ENCODE measurements around the gene JDP2.

DNA sequence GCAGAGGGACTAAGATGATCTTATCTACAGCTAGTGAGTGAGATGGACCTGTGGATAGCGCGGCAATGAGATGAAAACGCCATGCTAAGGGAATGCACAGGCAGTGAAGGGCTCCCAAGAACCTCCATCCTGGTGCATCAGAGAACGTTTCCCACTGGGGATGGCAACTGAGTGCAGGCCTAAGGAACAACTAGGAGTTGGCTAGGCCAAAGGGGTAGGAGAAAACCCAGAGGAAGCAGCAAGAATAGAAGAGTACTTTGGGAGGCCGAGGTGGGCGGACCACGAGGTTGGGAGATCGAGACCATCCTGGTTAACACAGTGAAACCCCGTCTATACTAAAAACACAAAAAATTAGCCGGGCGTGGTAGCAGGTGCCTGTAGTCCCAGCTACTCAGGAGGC, 69.9 kb downstream of the JDP2 start:
- TF ChIP-seq, protein P1, sequence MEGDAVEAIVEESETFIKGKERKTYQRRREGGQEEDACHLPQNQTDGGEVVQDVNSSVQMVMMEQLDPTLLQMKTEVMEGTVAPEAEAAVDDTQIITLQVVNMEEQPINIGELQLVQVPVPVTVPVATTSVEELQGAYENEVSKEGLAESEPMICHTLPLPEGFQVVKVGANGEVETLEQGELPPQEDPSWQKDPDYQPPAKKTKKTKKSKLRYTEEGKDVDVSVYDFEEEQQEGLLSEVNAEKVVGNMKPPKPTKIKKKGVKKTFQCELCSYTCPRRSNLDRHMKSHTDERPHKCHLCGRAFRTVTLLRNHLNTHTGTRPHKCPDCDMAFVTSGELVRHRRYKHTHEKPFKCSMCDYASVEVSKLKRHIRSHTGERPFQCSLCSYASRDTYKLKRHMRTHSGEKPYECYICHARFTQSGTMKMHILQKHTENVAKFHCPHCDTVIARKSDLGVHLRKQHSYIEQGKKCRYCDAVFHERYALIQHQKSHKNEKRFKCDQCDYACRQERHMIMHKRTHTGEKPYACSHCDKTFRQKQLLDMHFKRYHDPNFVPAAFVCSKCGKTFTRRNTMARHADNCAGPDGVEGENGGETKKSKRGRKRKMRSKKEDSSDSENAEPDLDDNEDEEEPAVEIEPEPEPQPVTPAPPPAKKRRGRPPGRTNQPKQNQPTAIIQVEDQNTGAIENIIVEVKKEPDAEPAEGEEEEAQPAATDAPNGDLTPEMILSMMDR (IDR thresholded peaks at IDR 0.05) = no peak
- no peak for TF ChIP-seq POLR2A (IDR thresholded peaks at IDR 0.05)
